Tibial nerve (tissue), 4 donors: ENCODE data around the gene TPM1.

Source experiments
- EP300 ChIP-seq, 2 donors: sonication (generic); formaldehyde crosslinking; IDR thresholded peaks; one replicate each; pipeline ENCODE4 v1.6.1; 2017; ENCODE audit warnings: antibody characterized with exemption in 2 of 2, mild to moderate bottlenecking in 1 of 2
- POLR2A ChIP-seq, 2 donors: fragments of 450-650 bp; IDR thresholded peaks; one replicate each; pipeline ENCODE4 v1.6.1; 2017; ENCODE audit warnings: antibody characterized with exemption in 2 of 2, mild to moderate bottlenecking in 2 of 2, moderate library complexity in 2 of 2
- TF ChIP-seq, protein P1 (sequence below), 5 experiments: fragments of 200-600 bp in 3 of 5; fragments of 450-650 bp in 2 of 5; sonication (generic) in 3 of 5; IDR thresholded peaks; one replicate each; pipeline ENCODE4 v1.5.1; 2016 to 2019; ENCODE audit warnings: antibody characterized with exemption in 5 of 5, mild to moderate bottlenecking in 3 of 5, moderate library complexity in 2 of 5

DNA sequence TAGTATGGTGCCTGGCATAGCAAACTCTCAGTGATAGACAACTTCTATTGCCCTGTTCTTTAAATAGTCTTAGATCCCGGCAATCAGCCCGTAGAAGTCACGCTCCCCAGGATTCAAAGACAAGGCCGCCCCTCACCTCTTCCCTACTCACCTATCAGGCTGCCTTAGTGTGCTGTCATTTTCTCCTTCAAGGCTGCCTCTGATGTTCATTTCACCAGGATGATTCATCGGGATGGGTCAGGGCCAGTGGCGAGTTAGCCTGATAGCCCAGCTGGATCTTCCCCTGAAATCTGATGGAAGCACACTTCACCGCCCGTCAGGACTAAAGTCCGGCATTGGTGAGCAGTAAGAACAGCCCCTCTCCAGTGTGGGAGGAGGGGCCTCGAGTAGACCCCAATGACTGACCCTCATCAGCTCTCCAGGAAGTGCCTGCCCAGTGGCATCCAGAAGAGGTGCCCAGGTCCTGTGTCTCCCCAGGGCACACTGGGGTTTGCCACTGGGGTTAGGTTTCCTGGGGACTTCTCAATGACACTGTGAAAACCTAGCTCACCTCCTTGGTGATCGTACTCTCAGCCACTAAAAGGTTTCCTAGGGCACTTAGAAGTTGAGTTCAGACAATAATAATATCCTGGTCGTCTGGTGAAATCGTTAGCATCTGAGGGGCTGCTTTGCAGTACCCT, 37.5 kb downstream of the TPM1 start:
- TF ChIP-seq, protein P1, sequence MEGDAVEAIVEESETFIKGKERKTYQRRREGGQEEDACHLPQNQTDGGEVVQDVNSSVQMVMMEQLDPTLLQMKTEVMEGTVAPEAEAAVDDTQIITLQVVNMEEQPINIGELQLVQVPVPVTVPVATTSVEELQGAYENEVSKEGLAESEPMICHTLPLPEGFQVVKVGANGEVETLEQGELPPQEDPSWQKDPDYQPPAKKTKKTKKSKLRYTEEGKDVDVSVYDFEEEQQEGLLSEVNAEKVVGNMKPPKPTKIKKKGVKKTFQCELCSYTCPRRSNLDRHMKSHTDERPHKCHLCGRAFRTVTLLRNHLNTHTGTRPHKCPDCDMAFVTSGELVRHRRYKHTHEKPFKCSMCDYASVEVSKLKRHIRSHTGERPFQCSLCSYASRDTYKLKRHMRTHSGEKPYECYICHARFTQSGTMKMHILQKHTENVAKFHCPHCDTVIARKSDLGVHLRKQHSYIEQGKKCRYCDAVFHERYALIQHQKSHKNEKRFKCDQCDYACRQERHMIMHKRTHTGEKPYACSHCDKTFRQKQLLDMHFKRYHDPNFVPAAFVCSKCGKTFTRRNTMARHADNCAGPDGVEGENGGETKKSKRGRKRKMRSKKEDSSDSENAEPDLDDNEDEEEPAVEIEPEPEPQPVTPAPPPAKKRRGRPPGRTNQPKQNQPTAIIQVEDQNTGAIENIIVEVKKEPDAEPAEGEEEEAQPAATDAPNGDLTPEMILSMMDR (IDR thresholded peaks at IDR 0.05) = no peak
- TF ChIP-seq POLR2A (IDR thresholded peaks at IDR 0.05) (no peak), EP300 (IDR thresholded peaks at IDR 0.05) (no peak)
